ENCODE data around the gene PRKCE.

GRCh38 chr2:46077522-46078107, 426.1 kb downstream of the PRKCE start:
- no peak for TF ChIP-seq CTCF (IDR thresholded peaks at IDR 0.05)
- TF ChIP-seq POLR2A (IDR thresholded peaks at IDR 0.05): no peak
